Measurements from ENCODE around the gene KYAT1. TPM values are rescaled to one million over a fixed set of nuclear protein-coding genes. Genes with fewer than 3 reads are reported as not detected.
A peak's percentile ranks its signal among the peaks of the same experiment; 100 is the strongest.

KYAT1 gene
- total RNA-seq, 4 donors from 2014 or later: 1.6 to 3.5 TPM; not detected in 2

GRCh38 chr9:128923493-128923883, 41.7 kb upstream of the KYAT1 start:
- Histone ChIP-seq H3K27me3 (no peaks in the 10 kb centered on the region), H3K36me3 (no peaks in the 10 kb centered on the region), H3K27ac (no peak overlapping the region), H3K4me1 (peaks cover 0 to 38% (median 17%) of the 10 kb centered on the region in 4 donors), H3K9me3 (no peaks in the 10 kb centered on the region), H3K4me3 (no peak overlapping the region)
- no peak for TF ChIP-seq POLR2A (IDR thresholded peaks at IDR 0.05)
- TF ChIP-seq CTCF (IDR thresholded peaks at IDR 0.05): no peak
- no peak for TF ChIP-seq POLR2AphosphoS5 (IDR thresholded peaks at IDR 0.05)
- TF ChIP-seq EP300 (IDR thresholded peaks at IDR 0.05; ENCODE audit: low read depth): no peak
- DNase-seq: no peak
- intact Hi-C loops (cut with DNase I; ENCODE audit: low total_unique reads): no loop called here
- 89 to 90% methylated on average over 6 of the region's 6 CpGs for WGBS, 2 donors (ENCODE audit: low coverage in 1 of 2)
- in situ Hi-C loops (cut with MboI; ENCODE audit: low pct_ligation_motif_present in 1 of 4, low pct_unique_long_range_greater_than_20kb in 1 of 4, low sequenced_read_pairs in 3 of 4): loop anchor here in 3 of 4 donors (5.0 to 10.0 kb wide), 2 partner anchors 59 to 61 kb away; no protein-coding TSS in a partner anchor

GRCh38 chr9:128921881-128922763, 40.4 kb upstream of the KYAT1 start:
- Histone ChIP-seq H3K36me3 (no peaks in the 10 kb centered on the region), H3K4me1 (peaks cover 1 to 37% (median 20%) of the 10 kb centered on the region in 4 donors), H3K27ac (peak overlapping the region; percentile 81 to 85 (median 82)), H3K9me3 (no peaks in the 10 kb centered on the region), H3K27me3 (no peaks in the 10 kb centered on the region), H3K4me3 (peak overlapping the region; percentile 11 to 60 (median 38))
- no peak for TF ChIP-seq EP300 (IDR thresholded peaks at IDR 0.05; ENCODE audit: low read depth)
- no peak for TF ChIP-seq CTCF (IDR thresholded peaks at IDR 0.05)
- TF ChIP-seq POLR2AphosphoS5 (IDR thresholded peaks at IDR 0.05): peak in 1 of 3 donors; percentile 5
- no peak for TF ChIP-seq POLR2A (IDR thresholded peaks at IDR 0.05)
- 35% methylated on average over 27 of the region's 32 CpGs; no CpG with 5 or more reads in 1 of the 2 donors for WGBS, 2 donors (ENCODE audit: low coverage in 1 of 2)
- peak; percentile 25 for DNase-seq
- intact Hi-C loops (cut with DNase I; ENCODE audit: low total_unique reads) (no loop called here), in situ Hi-C loops (cut with MboI; ENCODE audit: low pct_ligation_motif_present in 1 of 4, low pct_unique_long_range_greater_than_20kb in 1 of 4, low sequenced_read_pairs in 3 of 4) (loop anchor here in 3 of 4 donors (5.0 to 10.0 kb wide), 2 partner anchors 57 to 60 kb away; no protein-coding TSS in a partner anchor)

GRCh38 chr9:128920381-128921058, 38.8 kb upstream of the KYAT1 start, which contains the start of gene PHYHD1:
TSS of gene PHYHD1 (plus strand) at chr9:128920982. CDS start at chr9:128922324, 1,342 bp downstream.
- in situ Hi-C loops (cut with MboI; ENCODE audit: low pct_ligation_motif_present in 1 of 4, low pct_unique_long_range_greater_than_20kb in 1 of 4, low sequenced_read_pairs in 3 of 4): loop anchor here in 3 of 4 donors (5.0 to 10.0 kb wide), 2 partner anchors 56 to 58 kb away; no protein-coding TSS in a partner anchor
- Histone ChIP-seq H3K27ac (peak within 1 kb of the TSS; percentile 81 to 85 (median 82)), H3K9me3 (no peaks in the 10 kb centered on the region), H3K27me3 (no peaks in the 10 kb centered on the region), H3K4me1 (peaks cover 13 to 51% (median 34%) of the 10 kb centered on the region in 4 donors), H3K36me3 (no peaks in the 10 kb centered on the region), H3K4me3 (peak within 1 kb of the TSS in 3 of 4 donors; percentile 32 to 60 (median 44))
- 57 to 62% methylated on average over 3 to 13 of the region's 13 CpGs for WGBS, 2 donors (ENCODE audit: low coverage in 1 of 2)
- DNase-seq: no peak
- intact Hi-C loops (cut with DNase I; ENCODE audit: low total_unique reads): no loop called here
- TF ChIP-seq EP300 (IDR thresholded peaks at IDR 0.05; ENCODE audit: low read depth): no peak
- peak in 2 of 3 donors; percentile 18 to 56 for TF ChIP-seq POLR2AphosphoS5 (IDR thresholded peaks at IDR 0.05)
- TF ChIP-seq POLR2A (IDR thresholded peaks at IDR 0.05): no peak

GRCh38 chr9:128919402-128920089, 37.8 kb upstream of the KYAT1 start:
- Histone ChIP-seq H3K4me3 (no peak overlapping the region), H3K27me3 (no peaks in the 10 kb centered on the region), H3K9me3 (no peaks in the 10 kb centered on the region), H3K27ac (peak overlapping the region; percentile 81 to 85 (median 82)), H3K4me1 (peaks cover 13 to 51% (median 34%) of the 10 kb centered on the region in 4 donors), H3K36me3 (no peaks in the 10 kb centered on the region)
- TF ChIP-seq POLR2AphosphoS5 (IDR thresholded peaks at IDR 0.05): no peak
- TF ChIP-seq CTCF (IDR thresholded peaks at IDR 0.05): no peak
- no peak for TF ChIP-seq EP300 (IDR thresholded peaks at IDR 0.05; ENCODE audit: low read depth)
- no peak for TF ChIP-seq POLR2A (IDR thresholded peaks at IDR 0.05)
- in situ Hi-C loops (cut with MboI; ENCODE audit: low pct_ligation_motif_present in 1 of 4, low pct_unique_long_range_greater_than_20kb in 1 of 4, low sequenced_read_pairs in 3 of 4): loop anchor here in 3 of 4 donors (5.0 to 10.0 kb wide), 2 partner anchors 55 to 57 kb away; no protein-coding TSS in a partner anchor
- 67 to 75% methylated on average over 3 to 11 of the region's 14 CpGs for WGBS, 2 donors (ENCODE audit: low coverage in 1 of 2)
- no peak for DNase-seq
- intact Hi-C loops (cut with DNase I; ENCODE audit: low total_unique reads): no loop called here
